ENCODE measurements around the gene SS18. TPM values are rescaled to one million over a fixed set of nuclear protein-coding genes. Genes with fewer than 3 reads are reported as not detected.

Gene SS18
- total RNA-seq, 1 donor: 108 TPM

DNA sequence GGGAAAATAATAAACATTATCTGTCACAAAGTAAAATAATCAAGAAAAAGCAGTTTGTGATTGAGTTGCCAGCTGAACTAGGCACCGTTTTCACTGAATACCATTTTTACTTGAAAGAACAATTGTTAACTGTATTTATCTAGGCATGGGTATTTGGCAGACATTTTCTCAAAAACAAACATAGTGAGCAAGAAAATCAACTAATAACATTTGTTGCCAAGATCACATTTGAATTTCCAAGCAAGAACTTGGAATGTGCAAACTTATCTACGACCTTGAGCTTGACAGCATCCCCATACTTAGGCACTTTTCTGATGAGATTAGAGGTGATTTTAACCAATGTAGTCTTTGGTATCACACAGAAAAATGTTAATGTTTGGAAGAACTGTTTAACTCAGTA lies 16.7 kb downstream of the SS18 start:
- DNase-seq (ENCODE audit: low read depth in 2 of 3, low spot score in 2 of 3): no peak

DNA sequence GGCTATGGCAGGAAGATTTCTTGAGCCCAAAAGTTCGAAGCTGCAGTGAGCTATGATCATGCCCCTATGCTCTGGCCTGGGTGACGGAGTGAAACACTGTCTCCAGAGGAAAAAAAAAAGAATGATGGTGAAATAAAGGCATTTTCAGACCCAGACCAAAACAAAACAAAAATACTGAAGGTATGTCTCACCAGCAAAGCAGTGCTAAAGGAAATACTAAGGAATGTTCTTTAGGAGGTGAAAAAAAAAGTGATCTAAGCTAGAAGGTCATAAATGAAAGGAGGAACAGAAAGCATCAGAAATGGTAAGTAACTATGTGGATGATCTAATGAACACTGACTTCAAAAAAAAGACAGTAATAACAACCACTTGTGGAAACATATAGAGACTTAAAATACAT lies 18.7 kb downstream of the SS18 start:
- DNase-seq (ENCODE audit: low read depth in 2 of 3, low spot score in 2 of 3): no peak

DNA sequence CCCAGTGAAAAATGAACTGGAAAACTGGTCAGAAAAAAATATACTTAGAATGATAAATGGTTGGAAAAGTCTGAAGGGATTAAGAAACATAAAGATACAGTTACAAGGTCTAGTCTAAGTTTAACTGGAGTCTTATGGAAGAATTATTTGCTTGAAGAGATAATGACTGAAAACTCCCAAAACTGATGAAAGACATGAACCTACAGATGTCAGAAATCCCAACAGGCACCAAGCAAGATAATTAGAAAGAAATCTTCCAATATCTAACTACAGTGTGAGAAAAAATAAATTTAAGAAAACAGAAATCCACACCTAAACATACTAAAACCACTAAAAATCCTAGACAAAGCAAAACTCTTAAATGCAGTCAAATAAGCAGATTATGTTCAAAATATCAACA lies 19.4 kb downstream of the SS18 start:
- peak in 1 of 3 donors; percentile 18 for DNase-seq (ENCODE audit: low read depth in 2 of 3, low spot score in 2 of 3)

DNA sequence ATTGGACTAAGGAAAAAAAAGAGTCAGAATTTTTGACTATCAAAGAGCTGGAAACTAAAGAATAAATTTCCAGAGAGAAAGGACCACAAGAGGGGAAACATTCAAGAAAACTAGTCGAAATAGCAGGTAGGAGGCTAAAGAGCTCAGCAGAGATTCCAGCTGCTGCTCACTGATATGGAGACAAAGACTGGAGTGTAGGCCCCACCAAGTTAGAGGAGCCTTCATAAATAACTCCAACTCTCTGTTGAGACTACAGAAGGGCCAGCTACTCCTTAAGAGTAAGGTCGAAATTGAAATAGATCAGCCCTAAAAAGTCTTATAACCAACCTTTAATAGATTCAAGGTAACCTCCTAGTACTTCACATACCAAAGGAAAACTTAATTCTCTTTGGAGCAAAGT lies 31.1 kb downstream of the SS18 start:
- DNase-seq (ENCODE audit: low read depth in 2 of 3, low spot score in 2 of 3): no peak

DNA sequence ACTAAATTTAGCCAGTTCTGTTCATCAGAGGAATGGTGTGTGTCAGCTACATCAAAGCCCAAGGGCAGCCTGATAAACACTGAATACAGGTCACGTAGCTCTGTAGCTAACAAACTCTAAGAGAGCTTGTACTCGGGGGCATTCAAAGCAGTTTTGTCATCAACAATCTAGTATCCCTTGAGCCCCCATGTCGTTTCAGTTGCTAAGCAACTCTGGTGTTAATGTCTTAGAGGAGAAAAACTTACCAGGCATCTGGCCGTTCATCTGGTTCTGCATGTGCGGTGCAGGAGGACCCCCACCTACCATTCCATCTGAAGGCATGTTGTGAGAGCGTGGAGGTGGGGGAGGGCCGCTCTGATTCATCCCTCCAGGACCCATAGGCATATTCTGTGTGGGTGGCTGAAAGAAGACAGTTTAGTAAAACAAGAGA lies 33.1 kb downstream of the SS18 start:
- DNase-seq (ENCODE audit: low read depth in 2 of 3, low spot score in 2 of 3): no peak

DNA sequence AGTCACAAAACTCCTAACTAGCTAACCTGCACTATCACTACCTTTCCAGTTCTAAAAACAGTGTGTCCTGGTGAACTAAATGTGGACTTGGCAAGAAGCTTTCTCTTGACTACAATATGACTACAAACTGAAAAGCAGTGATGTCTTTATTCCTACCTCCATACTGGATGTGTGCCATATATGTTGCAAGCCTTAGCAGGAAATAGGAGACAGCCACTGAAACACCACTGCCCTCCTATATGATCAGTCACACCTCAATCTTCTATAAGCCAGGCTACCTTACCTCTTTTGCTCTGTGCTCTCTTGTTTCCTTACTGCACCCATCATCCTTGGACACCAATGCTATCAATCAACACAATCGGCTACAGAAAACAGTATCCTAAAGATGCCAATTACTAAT lies 34.1 kb downstream of the SS18 start:
- DNase-seq (ENCODE audit: low read depth in 2 of 3, low spot score in 2 of 3): no peak

DNA sequence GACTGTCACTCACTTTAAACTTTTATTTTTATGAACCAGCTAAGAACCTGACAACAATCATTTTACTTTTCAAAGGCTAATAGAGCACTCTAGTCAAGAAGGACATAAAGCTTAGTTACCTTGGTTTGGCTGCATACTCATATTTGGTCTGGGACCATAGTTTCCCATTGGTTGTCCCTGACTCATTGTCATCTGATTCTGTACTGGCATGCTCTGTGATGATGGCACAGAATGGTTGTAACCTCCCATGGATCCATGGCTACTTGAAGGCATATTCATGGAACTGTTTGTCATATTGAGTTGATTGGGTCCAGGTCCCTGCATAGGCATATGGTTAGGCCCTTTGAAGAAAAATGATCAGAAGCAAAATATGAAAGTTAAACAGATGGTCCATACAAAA lies 37.9 kb downstream of the SS18 start:
- DNase-seq (ENCODE audit: low read depth in 2 of 3, low spot score in 2 of 3): no peak

DNA sequence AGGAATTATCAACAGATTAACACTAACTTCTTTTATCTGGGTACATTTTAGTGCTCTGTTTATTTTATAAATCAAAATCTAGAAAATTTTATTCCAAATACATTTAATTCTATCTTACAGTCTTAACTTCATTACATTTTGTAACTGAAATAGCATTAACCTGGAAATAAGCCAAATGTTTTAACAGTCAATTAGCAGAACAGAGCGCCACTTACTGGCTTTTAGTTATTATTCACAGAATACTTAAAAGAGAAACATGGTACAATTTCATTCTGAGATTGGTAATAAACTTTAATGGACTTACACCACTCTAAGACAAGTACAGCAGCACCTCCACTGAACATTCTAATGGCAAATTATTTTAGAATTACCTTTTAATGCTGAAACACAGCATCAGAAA lies 38.6 kb downstream of the SS18 start:
- DNase-seq (ENCODE audit: low read depth in 2 of 3, low spot score in 2 of 3): peak in 1 of 3 donors; percentile 9

DNA sequence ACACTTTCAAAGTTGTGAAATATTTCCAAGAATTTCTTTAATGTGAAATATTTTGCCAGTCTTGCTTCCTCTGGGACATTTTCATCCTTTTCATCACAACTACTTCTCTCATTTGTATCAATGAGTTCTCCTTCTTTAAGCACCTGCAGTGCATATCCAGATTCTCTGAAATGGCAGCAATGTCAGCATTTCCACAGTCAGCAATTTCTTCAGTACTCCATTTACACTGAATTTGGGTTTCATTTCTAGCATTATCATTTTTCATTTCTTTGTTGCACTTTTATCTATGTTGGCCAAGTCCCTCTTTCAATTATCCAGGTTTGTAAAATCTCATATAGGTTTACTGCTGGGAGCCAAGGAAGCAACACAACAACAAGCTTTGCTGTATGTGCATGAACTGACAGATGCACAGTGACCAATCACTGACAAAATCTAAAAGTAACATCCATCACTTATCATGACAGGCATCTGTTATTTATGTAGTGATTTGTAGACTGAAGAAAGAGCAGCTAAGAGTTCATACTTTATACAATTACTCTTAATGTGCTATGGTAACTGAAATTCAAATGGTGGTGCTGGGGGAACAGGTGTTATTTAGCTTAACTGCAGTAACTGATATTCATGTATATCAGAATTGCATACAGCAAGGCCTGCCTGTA lies 43.9 kb downstream of the SS18 start:
- no peak for DNase-seq (ENCODE audit: low read depth in 2 of 3, low spot score in 2 of 3)

DNA sequence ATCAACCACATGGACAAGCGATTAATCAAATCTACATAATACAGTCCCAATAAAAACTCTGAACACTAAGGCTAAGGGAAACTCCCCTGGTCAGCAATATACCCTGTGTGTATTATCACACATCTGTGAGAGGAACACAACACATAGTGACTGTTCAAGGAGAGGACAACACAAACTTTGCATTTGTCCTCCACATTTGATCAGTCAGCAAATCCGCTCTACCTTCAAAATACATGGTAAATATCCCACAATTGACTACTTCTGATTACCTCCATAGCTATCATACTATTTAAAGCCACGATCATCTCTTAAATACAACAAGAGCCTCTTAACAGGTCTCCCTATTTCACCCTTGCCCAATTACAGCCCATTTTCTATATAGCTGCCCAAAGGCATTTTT lies 45.6 kb downstream of the SS18 start:
- no peak for DNase-seq (ENCODE audit: low read depth in 2 of 3, low spot score in 2 of 3)

DNA sequence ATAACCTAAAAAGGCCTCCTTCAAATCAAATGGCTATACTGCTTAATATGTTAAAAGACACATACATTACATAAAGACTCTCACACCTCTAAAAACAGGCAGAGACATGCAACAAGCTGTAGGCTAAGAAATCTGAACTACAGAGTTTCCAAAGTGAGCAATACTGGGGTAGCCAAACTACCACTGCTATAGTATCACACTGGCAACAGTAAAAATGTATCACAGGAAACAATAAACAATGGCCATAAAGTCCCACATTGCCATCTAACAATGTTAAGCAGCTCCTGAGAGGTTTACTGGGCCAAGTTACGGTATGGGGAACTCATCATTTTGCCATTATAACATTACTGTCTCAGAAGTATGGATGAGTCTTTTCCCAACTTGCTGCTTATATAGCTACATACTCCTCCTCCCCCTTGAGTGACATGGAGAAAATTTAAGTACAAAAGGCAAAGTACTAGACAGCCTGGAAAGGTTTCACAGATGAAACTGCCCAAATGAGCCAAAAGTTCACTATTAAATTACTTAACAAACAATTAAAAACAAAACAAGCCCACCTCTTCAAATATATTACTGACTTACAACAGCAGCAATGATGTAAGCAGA lies 50.3 kb downstream of the SS18 start:
- no peak for DNase-seq (ENCODE audit: low read depth in 2 of 3, low spot score in 2 of 3)

DNA sequence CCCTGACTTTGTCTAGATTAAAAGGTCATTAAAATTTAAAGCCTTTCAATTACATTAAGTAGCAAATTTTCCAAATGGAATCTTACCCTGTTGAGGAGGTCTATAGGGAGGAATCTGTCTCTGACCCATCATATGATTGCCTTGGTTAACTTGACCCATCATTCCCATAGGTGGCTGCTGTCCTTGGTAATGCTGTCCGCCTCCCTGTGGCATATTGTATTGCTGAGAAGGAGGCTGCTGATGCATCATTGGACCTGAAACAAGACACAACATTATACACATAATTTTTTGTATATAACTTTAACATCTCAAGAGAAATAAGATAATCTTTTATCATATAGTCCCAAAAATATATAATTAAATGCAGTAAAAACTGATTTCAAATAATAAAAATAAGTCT lies 51.2 kb downstream of the SS18 start:
- DNase-seq (ENCODE audit: low read depth in 2 of 3, low spot score in 2 of 3): no peak

DNA sequence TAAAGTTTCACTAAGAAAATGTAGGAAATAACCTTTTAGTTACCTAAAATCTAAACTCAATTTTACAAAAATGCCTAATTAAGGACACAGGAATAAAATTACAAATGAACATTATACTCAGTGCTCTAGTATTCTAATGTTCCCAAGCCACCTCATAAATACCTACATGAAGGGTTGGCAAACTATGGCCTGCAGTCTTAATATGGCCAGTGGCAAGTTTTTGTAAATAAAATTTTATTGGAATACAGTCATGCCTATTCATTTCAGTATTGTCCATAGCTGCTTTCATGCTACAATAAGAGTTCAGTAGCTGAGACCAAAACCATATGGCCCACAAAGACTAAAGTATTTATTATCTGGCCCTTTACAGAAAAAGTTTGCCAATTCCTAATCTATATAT lies 53.8 kb downstream of the SS18 start:
- no peak for DNase-seq (ENCODE audit: low read depth in 2 of 3, low spot score in 2 of 3)

DNA sequence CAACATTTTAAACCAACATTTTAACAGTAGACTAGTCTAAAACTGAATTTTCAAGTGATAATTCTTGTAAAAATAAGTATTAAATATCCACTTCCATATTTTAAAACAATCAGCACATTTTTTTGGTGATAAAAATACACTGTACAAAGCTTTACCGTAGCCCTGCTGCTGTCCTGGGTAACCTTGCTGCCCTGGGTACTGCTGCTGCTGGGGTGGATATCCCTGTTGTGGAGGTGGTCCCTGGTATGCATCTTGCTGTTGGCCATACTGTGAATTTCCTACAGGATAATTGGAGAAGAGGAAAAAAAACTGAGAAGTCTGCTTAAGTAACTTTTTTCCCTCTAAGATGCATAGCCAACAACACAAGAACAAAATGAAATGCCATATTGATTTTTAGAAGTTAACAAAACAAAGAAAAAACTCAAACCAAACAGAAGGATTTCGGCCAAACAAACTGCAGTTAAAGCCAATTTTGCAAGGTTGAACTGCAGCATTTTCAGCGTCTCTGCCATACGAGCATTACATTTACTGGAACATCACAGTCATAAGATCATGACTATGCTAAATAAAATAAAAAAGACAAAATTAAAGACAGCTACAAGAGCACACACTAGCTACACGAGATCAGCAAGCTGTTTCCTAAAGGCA lies 55.4 kb downstream of the SS18 start:
- DNase-seq (ENCODE audit: low read depth in 2 of 3, low spot score in 2 of 3): no peak

DNA sequence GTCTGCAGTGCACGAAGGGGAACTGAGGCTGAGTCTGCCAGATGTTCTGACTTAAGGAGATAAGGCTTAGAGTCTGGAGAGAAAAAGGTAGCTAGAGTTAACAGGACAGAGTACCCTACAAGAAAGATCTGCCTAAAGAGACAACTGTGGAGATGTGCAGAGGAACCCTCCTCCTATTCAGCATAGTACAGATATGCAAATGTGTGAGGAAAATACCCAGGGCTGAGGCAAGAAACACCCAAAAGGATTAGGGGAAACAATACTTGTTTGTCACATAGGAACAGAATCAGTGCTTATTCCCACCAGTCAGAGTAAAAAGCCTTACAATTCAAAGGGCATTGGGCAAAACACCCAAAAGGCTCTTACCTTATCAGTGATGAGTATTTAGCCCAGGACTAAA lies 67.8 kb downstream of the SS18 start:
- DNase-seq (ENCODE audit: low read depth in 2 of 3, low spot score in 2 of 3): no peak

DNA sequence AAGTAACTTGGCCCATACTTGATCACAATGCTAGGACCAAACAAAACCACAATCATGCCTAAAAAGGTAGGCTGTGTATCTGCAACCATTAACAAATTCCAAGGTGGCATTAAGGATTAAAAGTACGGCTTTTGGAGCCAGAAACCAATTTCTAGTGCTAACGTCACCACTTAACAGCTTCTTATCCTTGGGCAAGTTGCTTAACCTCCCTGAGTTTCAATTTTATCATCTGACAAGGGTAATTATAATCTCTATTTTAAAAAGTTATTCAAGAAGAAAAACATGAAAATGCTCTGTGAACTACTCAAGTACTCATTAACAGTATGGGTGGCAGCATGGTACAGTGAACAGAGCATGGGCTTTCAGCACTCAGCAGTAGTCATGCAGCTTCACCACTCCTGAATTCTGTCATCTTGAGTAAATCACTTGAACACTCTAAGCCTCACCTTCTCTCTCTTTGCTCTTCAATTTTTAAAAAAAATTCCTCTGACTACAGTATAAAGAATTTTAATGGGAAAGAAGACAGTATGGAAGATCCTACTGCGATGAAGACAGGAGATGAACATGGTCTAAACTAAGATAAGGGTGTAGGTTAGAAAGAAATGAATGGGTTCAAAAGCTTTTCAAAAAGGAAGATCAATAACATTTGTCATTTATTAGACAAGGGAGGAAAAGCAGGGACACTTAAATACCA lies 69.2 kb downstream of the SS18 start:
- DNase-seq (ENCODE audit: low read depth in 2 of 3, low spot score in 2 of 3): no peak

DNA sequence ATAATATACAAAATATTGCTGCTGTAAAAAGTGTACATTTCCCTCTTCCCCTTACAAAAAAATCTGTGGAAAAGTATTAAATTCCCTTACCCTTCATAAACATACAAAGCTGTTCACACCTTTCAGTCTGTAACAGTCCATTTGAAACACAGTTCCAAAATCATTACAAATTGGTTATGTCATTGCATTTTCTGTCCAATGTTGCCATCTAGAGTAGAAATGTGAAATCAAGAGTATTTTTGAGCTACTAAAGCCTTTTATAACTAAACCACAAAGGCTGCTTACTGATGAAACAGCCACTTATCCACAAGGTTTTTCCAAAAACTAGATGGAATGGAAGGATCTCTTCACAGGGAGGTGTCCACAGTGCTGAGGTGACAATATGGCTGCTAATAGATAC lies 72.5 kb downstream of the SS18 start:
- DNase-seq (ENCODE audit: low read depth in 2 of 3, low spot score in 2 of 3): peak in 2 of 3 donors; percentile 3 to 40

DNA sequence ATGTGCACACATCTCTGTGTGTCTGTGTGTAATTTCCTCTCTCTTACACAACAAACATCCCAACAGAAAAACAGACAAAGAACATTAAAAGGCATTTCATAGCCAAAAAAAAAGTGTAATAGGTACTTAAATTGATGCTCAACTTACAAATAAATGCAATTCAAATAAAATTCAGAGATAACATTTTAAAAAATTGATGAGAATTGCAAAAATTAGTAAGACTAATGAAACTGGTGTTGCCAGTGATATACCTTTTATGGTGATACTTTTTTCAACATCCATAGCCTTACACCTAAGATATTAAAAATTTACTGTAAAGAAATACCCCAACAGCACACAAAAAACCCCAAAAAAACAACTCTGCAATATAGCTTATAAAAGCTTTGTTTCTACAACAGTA lies 76.0 kb downstream of the SS18 start:
- no peak for DNase-seq (ENCODE audit: low read depth in 2 of 3, low spot score in 2 of 3)

DNA sequence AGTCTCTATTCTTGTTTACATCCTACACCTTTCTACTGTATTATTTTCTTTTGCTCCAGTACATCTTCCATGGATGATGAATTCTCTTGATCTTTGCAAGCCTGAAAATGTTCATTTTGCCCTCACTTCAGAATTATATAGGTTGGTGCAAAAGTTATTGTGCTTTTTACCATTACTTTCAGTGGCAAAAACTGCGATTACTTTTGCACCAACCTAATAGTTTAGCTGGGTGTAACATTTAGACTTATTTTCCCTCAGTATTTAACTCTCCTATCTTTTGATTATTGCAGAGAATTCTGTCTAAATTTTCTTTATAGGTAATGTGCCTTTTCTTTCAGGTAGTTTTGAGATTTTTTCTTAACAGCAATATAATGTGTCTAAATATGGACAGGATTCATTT lies 81.8 kb downstream of the SS18 start:
- no peak for DNase-seq (ENCODE audit: low read depth in 2 of 3, low spot score in 2 of 3)

DNA sequence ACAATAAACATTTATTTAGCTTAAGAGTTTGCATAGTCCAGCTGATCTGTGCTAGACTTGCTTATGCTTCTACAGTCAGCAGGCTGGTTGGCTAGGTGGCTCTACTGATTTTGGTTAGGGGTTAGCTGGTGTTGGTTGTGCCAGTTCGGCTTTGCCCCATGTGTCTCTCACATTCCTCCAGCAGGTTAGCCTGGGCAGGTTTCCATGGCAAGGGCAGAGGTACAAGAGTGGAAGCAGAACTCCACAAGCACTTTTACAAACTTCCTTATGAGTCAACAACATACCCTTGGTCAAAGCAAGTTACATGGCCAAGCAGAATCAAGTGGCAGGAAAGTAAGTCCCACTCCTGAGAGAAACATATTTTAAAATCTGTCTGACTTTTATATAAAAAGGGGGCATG lies 82.3 kb downstream of the SS18 start:
- no peak for DNase-seq (ENCODE audit: low read depth in 2 of 3, low spot score in 2 of 3)

DNA sequence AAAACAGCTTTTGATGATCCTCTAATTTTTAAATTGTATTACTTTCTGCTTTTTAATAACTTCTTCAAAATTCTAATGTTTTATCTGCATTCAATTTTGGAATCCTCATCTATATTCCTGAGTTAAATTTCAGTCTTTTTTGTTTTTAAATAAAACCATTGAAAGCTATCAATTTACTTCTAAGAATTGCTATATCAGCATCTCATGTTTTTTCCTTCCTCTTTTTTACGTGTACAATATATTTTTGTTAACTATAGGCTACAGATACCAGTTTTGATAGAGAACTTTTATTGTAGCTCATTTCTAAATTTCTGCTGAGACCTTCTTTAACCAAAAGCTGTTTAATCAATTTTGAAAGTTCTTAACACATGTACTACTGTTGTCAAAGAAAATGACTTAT lies 84.5 kb downstream of the SS18 start:
- no peak for DNase-seq (ENCODE audit: low read depth in 2 of 3, low spot score in 2 of 3)

DNA sequence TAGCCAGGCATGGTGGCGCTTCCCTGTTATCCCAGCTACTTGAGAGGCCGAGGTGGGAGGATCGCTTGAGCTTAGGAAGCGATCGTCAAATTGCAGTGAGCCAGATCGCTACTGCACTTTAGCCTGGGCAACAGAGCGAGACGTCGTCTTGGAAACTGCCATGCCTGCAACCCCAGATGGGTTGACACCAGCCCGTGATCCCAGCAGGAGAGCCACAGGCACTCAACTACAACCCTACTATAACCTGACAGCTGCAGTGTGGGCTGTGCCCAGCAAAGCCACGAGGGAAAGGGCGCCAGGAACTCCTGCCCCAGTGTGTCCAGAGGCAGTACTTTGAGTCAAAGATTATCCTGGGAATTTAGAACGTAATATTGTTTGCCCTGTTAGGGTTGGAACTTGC lies 85.6 kb downstream of the SS18 start:
- DNase-seq (ENCODE audit: low read depth in 2 of 3, low spot score in 2 of 3): no peak

Data from hematopoietic multipotent progenitor cell (in vitro differentiated cells).